HG03521 (cell line): ENCODE measurements around the gene TP63.
"Not testable (repeated sequence)": the region's sequence is repeated elsewhere in the genome, so short reads cannot be mapped to it uniquely, and the experiment has no call there.

Source experiments
- ATAC-seq: cut with Tn5 transposase; IDR thresholded peaks from one replicate; pipeline ENCODE4 v1.9.1; 2021; ENCODE audit warnings: mild to moderate bottlenecking, moderate library complexity; ENCODE audit not compliant: unreplicated experiment

The TP63 gene

GRCh38 chr3:189631373-189631408 is at the start of gene TP63:
TP63 (plus strand) TSS chr3:189631389; CDS start chr3:189631516, 127 bp downstream.
- no peak for ATAC-seq

GRCh38 chr3:189582179-189582578 is 49.0 kb upstream of the TP63 start:
- ATAC-seq: no peak

- ATAC-seq: no peak
Measured at GRCh38 chr3:189584645-189585044, 46.5 kb upstream of the TP63 start.

GRCh38 chr3:189586941-189587663 is 44.1 kb upstream of the TP63 start:
- ATAC-seq: peak; percentile 63

- no peak for ATAC-seq
Measured at GRCh38 chr3:189587664-189588040, 43.5 kb upstream of the TP63 start.

GRCh38 chr3:189588070-189588469 is 43.1 kb upstream of the TP63 start:
- no peak for ATAC-seq

- no peak for ATAC-seq
Measured at GRCh38 chr3:189588475-189589178, 42.6 kb upstream of the TP63 start.

- ATAC-seq: no peak
Measured at GRCh38 chr3:189589179-189589569, 42.0 kb upstream of the TP63 start.

- no peak for ATAC-seq
Measured at GRCh38 chr3:189590223-189590622, 41.0 kb upstream of the TP63 start.

- ATAC-seq: no peak
Measured at GRCh38 chr3:189593581-189593980, 37.6 kb upstream of the TP63 start.

GRCh38 chr3:189596078-189596979 is 34.9 kb upstream of the TP63 start:
- not testable (repeated sequence) for ATAC-seq

- no peak for ATAC-seq
Measured at GRCh38 chr3:189597918-189598317, 33.3 kb upstream of the TP63 start.

- ATAC-seq: no peak
Measured at GRCh38 chr3:189598530-189599225, 32.5 kb upstream of the TP63 start.

- no peak for ATAC-seq
Measured at GRCh38 chr3:189602471-189602870, 28.7 kb upstream of the TP63 start.

GRCh38 chr3:189605717-189606116 is 25.5 kb upstream of the TP63 start:
- ATAC-seq: no peak

GRCh38 chr3:189606774-189607173 is 24.4 kb upstream of the TP63 start:
- no peak for ATAC-seq

- not testable (repeated sequence) for ATAC-seq
Measured at GRCh38 chr3:189612641-189613040, 18.5 kb upstream of the TP63 start.

GRCh38 chr3:189613122-189613521 is 18.1 kb upstream of the TP63 start:
- ATAC-seq: no peak

GRCh38 chr3:189621948-189622603 is 9.1 kb upstream of the TP63 start:
- no peak for ATAC-seq

GRCh38 chr3:189622629-189623028 is 8.6 kb upstream of the TP63 start:
- ATAC-seq: no peak

- ATAC-seq: no peak
Measured at GRCh38 chr3:189624130-189624529, 7.1 kb upstream of the TP63 start.
